Neuronal stem cell (in vitro differentiated cells): ENCODE results near the gene TRIM14.
A peak's percentile ranks its signal among the peaks of the same experiment; 100 is the strongest.
"Not testable (repeated sequence)": the region's sequence is repeated elsewhere in the genome, so short reads cannot be mapped to it uniquely, and the experiment has no call there.

Experiments used
- DNase-seq: peaks from one replicate; pipeline ENCODE4 v3.0.0-alpha.2; 2013; ENCODE audit warnings: low spot score
- H2AFZ ChIP-seq: one replicate; pipeline ENCODE4 v1.6.1; 2013; ENCODE audit warnings: mild to moderate bottlenecking, low read length, inconsistent platforms
- H2AK5ac ChIP-seq: 2 replicates; pipeline ENCODE4 v1.6.1; 2013; ENCODE audit warnings: low read depth, mild to moderate bottlenecking, inconsistent platforms, low read length, moderate library complexity, mixed read lengths
- H2BK120ac ChIP-seq: 2 replicates; pipeline ENCODE4 v1.6.1; 2013; ENCODE audit warnings: low read depth, mild to moderate bottlenecking, inconsistent platforms, low read length, moderate library complexity, mixed read lengths
- H2BK12ac ChIP-seq: one replicate; pipeline ENCODE4 v1.6.1; 2013; ENCODE audit warnings: low read length, inconsistent platforms
- H2BK15ac ChIP-seq: 2 replicates; pipeline ENCODE4 v1.6.1; 2013; ENCODE audit warnings: mild to moderate bottlenecking, low read length, inconsistent platforms, mixed read lengths
- H2BK5ac ChIP-seq: one replicate; pipeline ENCODE4 v1.6.1; 2013; ENCODE audit warnings: inconsistent platforms, mild to moderate bottlenecking, low read length, moderate library complexity
- H3K14ac ChIP-seq: one replicate; pipeline ENCODE4 v1.6.1; 2013; ENCODE audit warnings: low read length, inconsistent platforms
- H3K18ac ChIP-seq: 2 replicates; pipeline ENCODE4 v1.6.1; 2013; ENCODE audit warnings: low read length, inconsistent platforms
- H3K23ac ChIP-seq: 2 replicates; pipeline ENCODE4 v1.6.1; 2013; ENCODE audit warnings: low read depth, mild to moderate bottlenecking, mixed read lengths, low read length, inconsistent platforms; ENCODE audit not compliant: poor library complexity
- H3K27ac ChIP-seq: replicated peaks from 3 replicates; pipeline ENCODE4 v1.5.1; 2013; ENCODE audit warnings: low read length, inconsistent platforms
- H3K27me3 ChIP-seq, 3 experiments: 2 replicates each; pipeline ENCODE4 v1.6.1; 2013; ENCODE audit warnings: low read length in 3 of 3, mild to moderate bottlenecking in 2 of 3, inconsistent platforms in 1 of 3, low read depth in 1 of 3, mixed read lengths in 1 of 3, moderate library complexity in 1 of 3; ENCODE audit not compliant: control insufficient read depth in 3 of 3, insufficient read depth in 3 of 3
- H3K36me3 ChIP-seq, 2 donors: replicated peaks in 1 of 2; 2 replicates each; pipeline ENCODE4 v1.6.1; 2013; ENCODE audit warnings: low read length in 2 of 2; ENCODE audit not compliant: control insufficient read depth in 2 of 2, insufficient read depth in 2 of 2
- H3K4ac ChIP-seq: 2 replicates; pipeline ENCODE4 v1.6.1; 2013; ENCODE audit warnings: inconsistent platforms, mild to moderate bottlenecking, low read length, moderate library complexity
- H3K4me1 ChIP-seq, 2 donors: 1 replicate in 1 of 2; 2 replicates in 1 of 2; pipeline ENCODE4 v1.6.1; 2013; ENCODE audit warnings: low read length in 2 of 2, low read depth in 1 of 2; ENCODE audit not compliant: control insufficient read depth in 2 of 2, insufficient read depth in 1 of 2
- H3K4me2 ChIP-seq: one replicate; pipeline ENCODE4 v1.6.1; 2013; ENCODE audit warnings: mild to moderate bottlenecking, low read length, inconsistent platforms; ENCODE audit not compliant: insufficient read depth, poor library complexity, severe bottlenecking
- H3K4me3 ChIP-seq, 2 donors: 2 replicates each; pipeline ENCODE4 v1.5.1; 2013; ENCODE audit warnings: low read length in 2 of 2, mild to moderate bottlenecking in 2 of 2, inconsistent platforms in 1 of 2, moderate library complexity in 1 of 2
- H3K79me1 ChIP-seq: one replicate; pipeline ENCODE4 v1.6.1; 2013; ENCODE audit warnings: low read depth, mild to moderate bottlenecking, inconsistent platforms, low read length, moderate library complexity
- H3K9ac ChIP-seq: one replicate; pipeline ENCODE4 v1.6.1; 2013; ENCODE audit warnings: mild to moderate bottlenecking, low read depth, low read length, inconsistent platforms; ENCODE audit not compliant: poor library complexity
- H3K9me3 ChIP-seq, 2 donors: replicated peaks in 1 of 2; 2 replicates each; pipeline versions ENCODE3 to v1.6.1; 2013; ENCODE audit warnings: low read length in 2 of 2, mild to moderate bottlenecking in 2 of 2, inconsistent platforms in 1 of 2, low read depth in 1 of 2, mixed read lengths in 1 of 2, moderate library complexity in 1 of 2; ENCODE audit not compliant: control insufficient read depth in 2 of 2, insufficient read depth in 1 of 2
- H4K8ac ChIP-seq: one replicate; pipeline ENCODE4 v1.6.1; 2013; ENCODE audit warnings: low read depth, mild to moderate bottlenecking, inconsistent platforms, low read length, moderate library complexity
- H4K91ac ChIP-seq: one replicate; pipeline ENCODE4 v1.6.1; 2013; ENCODE audit warnings: low read length, low read depth, mild to moderate bottlenecking, inconsistent platforms; ENCODE audit not compliant: poor library complexity
- WGBS, 2 donors: extraction: QIAGEN DNeasy Blood & Tissue Kit; methylation state at CpG; one replicate each; pipeline ENCODE4 v1.1.7; 2013; ENCODE audit warnings: missing lambda C conversion rate in 2 of 2, mixed read lengths in 1 of 2; ENCODE audit not compliant: insufficient read length in 2 of 2, insufficient replicate concordance in 1 of 2; ENCODE audit errors: extremely low coverage in 2 of 2; 5-methylcytosine and 5-hydroxymethylcytosine counted together

Gene TRIM14

DNA sequence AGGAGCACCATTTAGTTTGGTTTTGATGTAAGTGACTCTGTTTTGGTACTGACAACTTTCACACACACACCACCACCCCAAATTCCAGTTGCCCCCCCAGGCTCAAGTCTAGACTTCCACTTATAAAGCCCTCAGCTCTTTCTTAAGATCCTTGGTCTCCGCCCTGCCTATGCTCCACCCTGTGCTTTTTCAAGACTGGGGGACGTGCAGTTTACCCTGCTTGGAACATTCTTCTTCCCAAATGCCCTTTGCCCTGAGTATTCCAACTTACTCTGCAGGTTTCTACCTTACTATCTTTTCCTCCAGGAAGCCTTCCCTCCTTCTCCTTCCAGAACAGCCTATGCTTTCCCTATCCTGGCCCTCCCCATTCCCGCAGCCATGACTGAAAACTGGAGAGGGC lies 1.5 kb upstream of the TRIM14 start:
- Histone ChIP-seq H2BK15ac (no peak overlapping the region), H4K91ac (no peak overlapping the region), H2BK120ac (no peak overlapping the region), H3K36me3 (no peaks in the 10 kb centered on the region), H3K79me1 (no peaks in the 10 kb centered on the region), H2AFZ (no peak overlapping the region), H4K8ac (no peak overlapping the region), H3K4me1 (peaks cover 0 to 3% of the 10 kb centered on the region in 2 donors), H3K4me2 (no peak overlapping the region), H3K9me3 (peaks cover 0 to 2% of the 10 kb centered on the region in 2 donors), H3K4ac (no peak overlapping the region), H3K23ac (no peak overlapping the region), H3K4me3 (no peak overlapping the region), H3K27ac (no peak overlapping the region), H3K18ac (no peak overlapping the region), H2BK12ac (no peak overlapping the region), H3K9ac (no peak overlapping the region), H3K14ac (no peak overlapping the region), H3K27me3 (peaks cover 0 to 45% (median 8%) of the 10 kb centered on the region in 3 experiments), H2AK5ac (no peak overlapping the region), H2BK5ac (no peak overlapping the region)
- DNase-seq: no peak
- no CpG with 5 or more reads among the region's 3 CpGs for WGBS, 2 donors

DNA sequence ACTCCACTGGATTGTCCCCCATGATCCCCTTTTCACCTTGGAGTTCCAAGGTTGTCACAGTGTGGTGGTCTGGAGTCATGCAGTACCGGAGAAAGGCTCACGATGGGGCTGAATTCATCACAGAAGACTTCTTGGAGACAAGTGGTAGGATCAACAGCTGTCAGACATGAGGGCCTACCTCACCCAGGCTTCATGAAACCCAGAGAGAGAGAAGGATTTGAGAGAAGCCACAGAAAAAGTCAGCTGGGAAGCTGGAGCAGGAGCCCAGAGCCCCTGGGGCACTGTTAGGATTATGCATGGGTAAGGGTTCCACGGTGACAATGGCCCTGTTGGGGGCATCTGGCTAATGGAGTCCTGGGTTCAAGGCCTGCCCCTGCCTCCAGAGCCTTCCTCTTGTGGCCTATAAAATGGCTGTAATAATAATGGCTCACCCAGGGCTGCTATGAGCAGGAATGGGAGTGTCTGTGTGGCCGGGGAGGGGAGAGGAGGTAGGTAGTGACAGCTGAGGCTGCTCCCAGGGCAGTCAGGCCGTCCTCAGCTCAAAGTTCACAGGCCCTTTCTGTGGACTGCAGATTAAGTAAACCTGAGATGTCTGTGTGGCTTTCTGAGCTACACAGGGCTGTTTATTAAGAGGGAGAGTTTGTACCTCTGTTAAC lies 910 bp downstream of the TRIM14 start:
- Histone ChIP-seq H3K27ac (no peak overlapping the region), H3K27me3 (peaks cover 0 to 45% (median 8%) of the 10 kb centered on the region in 3 experiments), H4K8ac (no peak overlapping the region), H3K18ac (no peak overlapping the region), H3K23ac (no peak overlapping the region), H3K4ac (no peak overlapping the region), H2AK5ac (no peak overlapping the region), H2BK120ac (no peak overlapping the region), H3K4me2 (no peak overlapping the region), H3K9me3 (peaks cover 0 to 2% of the 10 kb centered on the region in 2 donors), H3K14ac (no peak overlapping the region), H2AFZ (peak overlapping the region; percentile 85), H2BK15ac (no peak overlapping the region), H2BK12ac (no peak overlapping the region), H3K4me3 (peak overlapping the region in 1 of 2 donors; percentile 15), H3K36me3 (no peaks in the 10 kb centered on the region), H2BK5ac (no peak overlapping the region), H3K9ac (no peak overlapping the region), H3K79me1 (no peaks in the 10 kb centered on the region), H4K91ac (no peak overlapping the region), H3K4me1 (peaks cover 0 to 3% of the 10 kb centered on the region in 2 donors)
- WGBS, 2 donors: no CpG with 5 or more reads among the region's 5 CpGs
- DNase-seq: no peak

DNA sequence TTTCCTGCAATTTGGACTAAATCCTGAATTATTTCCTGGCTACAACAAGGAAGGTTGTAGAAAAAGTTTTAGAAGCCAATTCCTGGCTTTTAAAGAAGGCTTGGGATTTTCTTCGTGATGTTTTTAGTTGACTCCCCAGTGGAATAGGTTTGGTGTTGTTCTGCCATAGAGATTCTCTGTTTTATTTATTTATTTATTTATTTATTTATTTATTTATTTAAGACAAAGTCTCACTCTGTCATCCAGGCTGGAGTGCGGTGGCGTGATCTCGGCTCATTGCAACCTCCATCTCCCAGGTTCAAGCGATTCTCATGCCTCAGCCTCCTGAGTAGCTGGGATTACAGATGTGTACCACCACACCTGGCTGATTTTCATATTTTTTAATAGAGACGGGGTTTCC lies 1.9 kb downstream of the TRIM14 start:
- not testable (repeated sequence) for H3K4ac ChIP-seq, H3K27ac ChIP-seq, H2BK15ac ChIP-seq, H2BK5ac ChIP-seq, H2BK120ac ChIP-seq, DNase-seq, H3K23ac ChIP-seq, H3K4me2 ChIP-seq, H3K9ac ChIP-seq, H2AK5ac ChIP-seq, H3K14ac ChIP-seq, H4K8ac ChIP-seq, H3K4me1 ChIP-seq, H2AFZ ChIP-seq, H3K79me1 ChIP-seq, H4K91ac ChIP-seq, H3K9me3 ChIP-seq, H2BK12ac ChIP-seq, H3K36me3 ChIP-seq, H3K4me3 ChIP-seq, H3K18ac ChIP-seq
- H3K27me3 ChIP-seq: peaks cover 0 to 36% (median 8%) of the 10 kb centered on the region in 3 experiments
- no CpG with 5 or more reads among the region's 6 CpGs for WGBS, 2 donors

DNA sequence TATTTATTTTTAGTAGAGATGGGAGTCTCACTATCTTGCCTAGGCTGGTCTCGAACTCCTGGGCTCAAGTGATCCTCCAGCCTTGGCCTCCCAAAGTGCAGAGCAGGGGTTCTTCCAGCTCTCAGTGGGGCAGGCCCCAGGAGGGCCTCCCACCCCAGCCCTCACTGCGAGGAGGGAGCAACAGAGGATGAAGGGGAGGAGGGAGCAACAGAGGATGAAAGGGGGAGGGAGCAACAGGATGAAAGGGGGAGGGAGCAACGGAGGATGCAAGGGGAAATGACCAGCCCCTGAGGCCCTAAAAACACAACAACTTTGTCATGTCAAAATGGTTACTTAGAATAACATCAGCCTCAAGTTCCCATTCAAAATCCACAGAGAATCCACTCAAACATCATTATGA lies 10.0 kb downstream of the TRIM14 start:
- Histone ChIP-seq H3K4me3 (no peak overlapping the region), H4K8ac (no peak overlapping the region), H3K27me3 (peaks cover 0 to 3% (median 0%) of the 10 kb centered on the region in 3 experiments), H3K14ac (no peak overlapping the region), H3K4me1 (peaks cover 0 to 1% of the 10 kb centered on the region in 2 donors), H2BK15ac (no peak overlapping the region), H4K91ac (no peak overlapping the region), H2AK5ac (no peak overlapping the region), H3K4me2 (no peak overlapping the region), H3K27ac (no peak overlapping the region), H3K36me3 (no peaks in the 10 kb centered on the region), H3K9ac (no peak overlapping the region), H2BK120ac (no peak overlapping the region), H2AFZ (no peak overlapping the region), H3K18ac (no peak overlapping the region), H3K9me3 (no peaks in the 10 kb centered on the region), H2BK5ac (no peak overlapping the region), H3K23ac (no peak overlapping the region), H2BK12ac (no peak overlapping the region), H3K79me1 (no peaks in the 10 kb centered on the region), H3K4ac (no peak overlapping the region)
- no CpG with 5 or more reads among the region's 3 CpGs for WGBS, 2 donors
- no peak for DNase-seq
